NCI-H146 treated with DMSO at 0.1 percent for 48 hours (cell line): Measurements from ENCODE around the gene ANKRD40CL.

Experiments used
- DNase-seq: peaks from one replicate; lab custom pipeline; 2025; ENCODE audit not compliant: unreplicated experiment; lab: John Stamatoyannopoulos, UW

ANKRD40CL gene

GRCh38 chr17:50719144-50719923 lies 48.0 kb downstream of the ANKRD40CL start, which contains the start of gene LUC7L3:
LUC7L3 (plus strand) TSS chr17:50719603; CDS start chr17:50719733, 130 bp downstream.
- DNase-seq, result peak; percentile 80

- DNase-seq, result no peak
Observed at GRCh38 chr17:50715471-50715870, 51.8 kb downstream of the ANKRD40CL start.

DNA sequence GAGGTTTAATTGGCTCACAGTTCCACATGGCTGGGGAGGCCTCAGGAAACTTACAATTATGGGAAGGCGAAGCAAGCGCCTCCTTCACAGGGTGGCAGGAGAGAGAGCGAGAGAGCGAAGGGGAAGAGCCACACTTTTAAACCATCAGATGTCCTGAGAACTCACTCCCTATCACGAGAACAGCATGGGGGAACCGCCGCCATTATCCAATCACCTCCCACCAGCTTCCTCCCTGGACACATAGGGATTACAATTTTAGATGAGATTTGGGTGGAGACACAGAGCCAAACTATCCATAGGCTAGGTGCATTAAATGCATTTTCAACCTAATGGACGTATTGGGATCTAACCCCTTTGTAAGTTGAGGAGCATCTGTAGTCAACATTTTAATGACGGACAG lies 54.7 kb downstream of the ANKRD40CL start:
- no peak for DNase-seq
